ENCODE data around the gene GRM5. TPM values are rescaled to one million over a fixed set of nuclear protein-coding genes. Genes with fewer than 3 reads are reported as not detected.
A peak's percentile ranks its signal among the peaks of the same experiment; 100 is the strongest.
"Not testable (repeated sequence)": the region's sequence is repeated elsewhere in the genome, so short reads cannot be mapped to it uniquely, and the experiment has no call there.

The GRM5 gene
- polyA plus RNA-seq, 10 donors, result 0.04 to 0.12 (median 0.07) TPM; not detected in 6

DNA sequence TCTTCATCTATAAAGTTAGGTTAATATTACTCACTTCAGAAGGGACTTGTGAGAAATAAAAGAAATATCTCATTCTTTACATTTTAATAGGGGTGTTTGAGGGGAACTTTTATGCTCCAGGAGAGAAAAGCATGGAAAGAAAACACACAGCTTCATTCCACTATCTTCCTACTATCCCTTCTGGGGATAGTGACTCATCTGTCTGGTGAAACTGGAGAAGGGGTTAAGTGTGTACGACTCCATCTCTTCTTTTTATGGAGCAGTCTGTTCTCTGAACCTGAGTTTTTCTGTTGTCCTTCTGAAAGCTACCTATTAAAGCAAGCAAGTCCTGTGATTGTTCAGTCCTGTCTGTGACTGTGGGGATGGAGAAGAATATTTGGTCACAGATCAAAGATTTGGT is 227.6 kb downstream of the GRM5 start:
- peak in 1 of 3 donors; percentile 26 for DNase-seq

DNA sequence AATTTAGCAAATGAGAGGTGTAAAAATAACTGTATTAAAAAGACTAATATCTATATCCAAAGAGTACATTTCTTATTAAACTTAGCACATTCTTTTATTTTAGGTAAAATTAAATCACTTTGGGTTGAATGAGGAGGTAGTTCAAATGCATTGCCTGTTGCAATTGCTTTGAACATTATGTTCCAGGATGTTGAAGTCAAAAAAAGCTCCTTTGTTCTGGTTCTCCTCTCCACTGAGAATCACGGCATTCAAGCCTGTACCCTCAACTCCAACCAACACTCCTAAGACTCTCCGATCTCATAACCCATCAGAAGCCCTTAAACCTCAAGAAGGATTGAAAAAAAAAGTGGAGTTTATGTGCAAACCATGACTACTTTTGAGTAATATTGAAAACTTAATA is 230.1 kb downstream of the GRM5 start:
- DNase-seq, result not testable (repeated sequence)

DNA sequence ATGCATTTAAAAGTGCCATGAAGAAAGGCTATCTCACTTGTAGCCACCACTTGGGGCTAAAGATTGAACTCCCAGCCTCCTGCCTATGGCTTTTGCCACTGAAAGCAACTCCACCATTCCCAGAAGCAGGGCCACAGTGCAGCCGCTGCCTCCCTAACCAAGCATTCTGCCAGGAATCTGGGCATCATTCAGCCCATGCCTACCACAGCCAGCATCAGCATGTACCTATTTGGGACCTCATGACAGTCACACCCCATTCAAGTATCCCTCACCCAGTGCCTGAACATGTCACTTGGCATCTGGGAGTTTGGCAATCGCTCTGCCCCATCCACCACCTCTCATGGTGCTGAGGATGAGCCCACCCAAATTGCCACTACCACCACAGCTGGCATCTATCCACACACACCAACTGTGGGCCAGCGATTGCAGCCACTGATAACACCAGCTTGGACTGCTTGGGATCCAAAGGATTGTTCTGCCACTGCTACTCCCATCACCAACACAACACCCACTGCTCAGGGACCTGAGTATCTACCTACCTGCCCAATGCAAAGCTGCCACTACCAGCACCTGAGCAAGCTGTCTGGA is 234.4 kb downstream of the GRM5 start:
- DNase-seq, result no peak

DNA sequence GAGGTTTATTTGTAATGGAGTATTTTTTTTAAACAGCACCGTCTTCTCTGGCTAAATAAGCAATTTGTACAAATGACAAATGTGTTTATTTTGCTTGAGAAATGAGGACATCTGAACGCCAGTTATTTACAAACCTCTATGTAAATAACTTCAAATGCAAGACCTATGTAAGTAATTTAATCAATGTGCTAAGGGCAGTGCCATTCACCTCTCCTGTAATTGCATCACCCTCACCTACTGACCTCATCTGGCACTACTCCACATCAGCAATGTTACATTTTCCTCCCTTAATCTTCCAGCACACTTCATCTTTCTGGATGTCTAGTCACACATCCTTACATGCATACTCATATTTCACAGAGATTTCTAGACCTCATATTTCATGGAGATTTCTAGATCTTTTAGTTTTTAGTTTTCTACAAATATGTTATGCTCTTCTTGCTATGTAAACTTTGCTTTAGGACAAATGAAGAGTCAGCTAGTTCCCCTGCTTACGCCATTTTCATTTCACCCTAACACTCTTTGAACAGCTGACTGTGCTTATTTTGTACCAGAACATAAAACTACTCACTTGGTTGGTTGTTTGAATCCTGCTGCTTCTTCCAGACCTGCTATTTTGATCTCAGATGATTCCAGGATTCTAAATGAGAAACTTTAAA is 238.6 kb downstream of the GRM5 start:
- DNase-seq, result no peak

DNA sequence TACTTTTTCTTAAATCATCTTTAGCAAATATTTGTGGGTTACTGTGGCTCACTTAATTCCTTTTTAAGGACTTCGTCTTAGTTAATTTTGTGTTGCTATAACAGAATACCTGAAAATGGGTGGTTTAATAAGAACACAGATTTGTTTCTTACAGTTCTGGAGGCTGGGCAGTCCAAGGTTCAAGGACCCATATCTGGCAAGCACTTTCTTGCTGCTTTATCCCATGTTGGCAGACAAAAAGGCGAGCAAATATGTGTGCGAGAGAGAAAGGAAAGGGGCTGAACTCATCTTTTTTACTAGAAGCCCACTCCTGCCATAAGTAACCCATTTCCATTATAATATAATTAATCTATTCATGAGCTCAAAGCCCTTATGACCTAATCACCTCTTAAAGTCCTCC is 246.2 kb downstream of the GRM5 start:
- no peak for DNase-seq

DNA sequence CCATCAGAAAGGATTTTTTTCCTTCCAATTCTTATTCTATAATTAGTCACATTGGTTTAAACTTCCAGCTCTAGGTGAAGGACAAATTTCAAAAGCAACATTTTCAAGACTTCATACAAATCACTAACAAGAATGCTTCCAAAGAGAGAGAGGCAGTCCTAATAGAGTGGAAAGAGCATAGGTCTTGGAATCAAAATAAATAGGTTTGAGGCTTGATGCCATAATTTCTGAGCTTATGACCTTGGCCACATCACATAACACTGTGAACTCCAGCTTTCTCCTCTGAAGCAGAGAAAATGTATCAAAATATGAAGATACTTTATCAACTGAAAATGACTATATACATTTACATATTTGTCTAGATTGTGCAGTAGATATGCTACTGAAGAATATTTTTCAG is 246.8 kb downstream of the GRM5 start:
- DNase-seq, result no peak

DNA sequence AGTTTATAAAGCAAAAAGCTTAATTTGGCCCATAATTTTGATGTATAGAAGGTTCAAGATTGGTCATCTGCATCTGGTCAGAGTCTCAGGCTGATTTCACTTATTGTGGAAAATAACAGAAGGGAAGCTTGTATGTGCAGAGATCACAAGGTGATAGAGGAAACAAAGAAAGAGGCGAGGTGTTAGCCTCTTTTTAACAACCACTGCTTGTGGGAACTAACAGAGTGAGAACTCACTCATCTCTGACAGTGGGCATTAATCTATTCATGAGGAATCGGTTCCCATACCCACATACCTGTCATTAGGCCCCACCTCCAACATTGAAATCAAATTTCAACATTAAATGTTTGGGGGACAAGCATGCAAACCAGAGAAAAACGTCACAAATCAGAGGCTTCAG is 250.3 kb downstream of the GRM5 start:
- no peak for DNase-seq

DNA sequence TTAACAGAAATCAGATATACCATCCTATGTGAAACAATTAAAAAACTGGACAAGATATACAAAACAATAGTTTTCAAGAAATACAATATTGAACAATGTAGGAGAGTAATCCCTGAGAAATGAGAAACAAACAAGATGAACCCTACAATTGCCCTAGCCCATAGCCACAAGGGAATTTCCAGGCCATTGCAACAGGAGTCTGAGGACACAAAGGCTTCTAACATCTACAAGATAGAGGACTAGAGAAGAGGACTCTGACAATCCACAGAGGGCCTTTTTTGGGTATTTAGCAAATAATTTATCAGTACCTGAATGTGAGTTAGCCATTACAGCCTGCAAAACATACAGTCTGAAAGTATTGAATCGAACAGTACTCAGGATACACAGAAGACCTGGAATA is 251.7 kb downstream of the GRM5 start:
- no peak for DNase-seq

DNA sequence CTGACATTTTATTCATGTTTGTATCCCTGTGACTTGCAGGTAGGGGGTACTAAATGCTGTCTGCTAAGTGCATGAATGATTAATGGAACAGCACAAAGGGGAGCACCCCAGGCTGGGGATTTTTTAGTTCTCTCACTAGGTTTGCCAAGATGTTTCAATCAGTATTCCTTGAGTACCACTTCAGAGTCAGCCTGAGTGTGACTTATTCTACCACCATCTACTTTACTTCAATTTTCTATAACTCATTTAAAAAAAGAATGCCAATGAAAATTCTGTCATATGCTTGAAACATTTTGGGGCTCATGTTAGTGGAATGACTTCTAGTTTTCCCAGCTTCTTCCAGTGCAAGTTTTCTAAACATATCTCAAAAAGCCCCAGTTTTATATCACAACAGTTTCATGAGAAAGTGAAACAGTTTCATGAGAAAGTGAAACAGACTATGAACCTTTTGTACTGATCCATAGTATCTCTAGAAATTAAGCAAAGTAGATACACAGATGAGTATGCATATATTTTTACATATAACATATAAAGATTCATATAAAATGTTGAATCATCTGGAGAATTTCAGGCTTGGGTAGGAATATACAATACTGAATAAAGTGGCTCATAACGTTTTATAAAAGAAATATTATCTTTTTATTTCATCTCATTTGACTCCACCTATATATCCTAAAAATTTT is 252.4 kb downstream of the GRM5 start:
- DNase-seq, result no peak

DNA sequence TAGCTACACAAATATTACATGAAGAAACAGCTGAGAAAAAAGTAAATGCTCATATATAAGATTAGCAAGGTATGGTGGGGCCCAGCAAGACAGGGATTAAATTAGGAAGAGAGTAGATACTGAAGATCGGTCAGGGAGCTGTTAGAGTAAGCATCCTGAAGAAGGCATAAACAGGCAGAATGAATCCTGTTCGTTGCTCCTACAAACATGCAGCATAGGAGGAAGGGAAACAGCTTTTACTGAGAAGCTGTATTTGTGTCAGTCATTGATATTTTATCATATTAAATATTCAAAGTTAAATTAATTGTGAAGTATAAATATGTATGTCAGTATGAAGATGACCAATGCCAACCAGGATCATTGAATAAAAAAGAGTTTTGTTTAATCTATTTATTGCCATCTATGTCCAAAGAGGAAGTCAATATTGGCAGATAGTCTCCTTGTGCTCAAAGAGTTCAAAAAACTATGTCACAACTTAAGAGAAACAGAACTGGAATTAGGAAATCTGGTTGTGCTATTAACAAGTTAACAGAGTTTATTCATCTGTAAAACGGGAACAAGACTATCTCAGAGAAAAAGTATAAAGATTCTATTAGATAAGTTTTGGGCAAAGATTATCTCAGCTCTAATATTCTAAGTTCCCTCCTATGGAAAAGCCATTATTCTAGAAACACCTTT is 255.2 kb downstream of the GRM5 start:
- DNase-seq, result no peak

DNA sequence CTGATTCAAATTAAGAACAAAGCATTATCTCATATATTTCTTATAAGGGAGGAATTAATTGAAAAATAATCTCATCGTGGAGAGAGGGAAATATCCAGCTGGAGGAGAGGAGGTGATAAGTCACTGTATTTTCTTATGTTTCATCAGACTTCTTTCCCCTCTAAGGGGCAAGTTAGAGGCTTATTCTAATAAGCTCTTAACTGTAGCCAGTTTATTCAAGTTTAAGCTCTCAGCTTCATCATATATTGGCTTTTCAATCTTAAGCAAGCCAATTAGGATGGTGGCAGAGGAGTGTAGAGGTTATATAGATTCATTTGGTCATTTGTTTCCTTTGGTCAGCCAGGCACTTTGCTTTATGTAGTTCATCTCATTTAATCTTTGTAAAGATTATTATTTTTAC is 256.7 kb downstream of the GRM5 start:
- DNase-seq, result no peak

DNA sequence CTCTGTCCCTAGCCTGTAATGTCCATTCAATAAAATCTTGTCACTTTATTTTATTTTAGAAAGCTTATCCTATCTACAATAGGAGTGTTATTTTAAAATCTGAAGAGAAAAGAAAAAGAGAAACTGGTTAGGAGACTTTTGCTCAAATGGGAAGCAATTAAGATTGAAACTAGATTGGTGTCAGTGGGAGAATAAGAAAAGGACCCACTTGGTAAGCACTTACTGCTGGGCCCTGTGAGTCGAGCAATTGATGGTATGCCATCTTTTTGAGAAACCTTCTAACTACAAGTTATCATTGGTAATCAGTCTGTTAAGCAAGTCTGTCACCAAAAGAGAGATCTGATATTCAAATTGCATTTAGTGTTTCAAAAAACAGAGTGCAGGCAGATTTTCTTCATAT is 258.4 kb downstream of the GRM5 start:
- no peak for DNase-seq

DNA sequence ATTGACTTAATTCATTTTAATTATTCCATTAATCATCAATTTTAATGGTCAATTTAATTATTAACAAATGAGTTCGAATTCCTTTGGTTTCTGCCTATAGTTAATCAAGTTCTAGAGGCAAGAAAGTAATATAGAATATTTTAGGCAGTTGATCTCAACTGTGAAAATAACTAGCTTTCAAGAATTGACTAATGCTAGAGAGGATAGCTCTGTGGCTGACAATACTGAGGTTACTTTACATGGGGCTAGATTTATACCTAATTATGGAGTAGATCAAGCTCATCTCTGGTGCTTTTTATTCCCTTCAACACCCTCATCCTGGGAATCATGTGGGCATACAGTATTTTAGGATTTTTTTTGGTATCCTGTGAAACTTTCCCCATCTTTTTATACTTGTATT is 259.4 kb downstream of the GRM5 start:
- no peak for DNase-seq

DNA sequence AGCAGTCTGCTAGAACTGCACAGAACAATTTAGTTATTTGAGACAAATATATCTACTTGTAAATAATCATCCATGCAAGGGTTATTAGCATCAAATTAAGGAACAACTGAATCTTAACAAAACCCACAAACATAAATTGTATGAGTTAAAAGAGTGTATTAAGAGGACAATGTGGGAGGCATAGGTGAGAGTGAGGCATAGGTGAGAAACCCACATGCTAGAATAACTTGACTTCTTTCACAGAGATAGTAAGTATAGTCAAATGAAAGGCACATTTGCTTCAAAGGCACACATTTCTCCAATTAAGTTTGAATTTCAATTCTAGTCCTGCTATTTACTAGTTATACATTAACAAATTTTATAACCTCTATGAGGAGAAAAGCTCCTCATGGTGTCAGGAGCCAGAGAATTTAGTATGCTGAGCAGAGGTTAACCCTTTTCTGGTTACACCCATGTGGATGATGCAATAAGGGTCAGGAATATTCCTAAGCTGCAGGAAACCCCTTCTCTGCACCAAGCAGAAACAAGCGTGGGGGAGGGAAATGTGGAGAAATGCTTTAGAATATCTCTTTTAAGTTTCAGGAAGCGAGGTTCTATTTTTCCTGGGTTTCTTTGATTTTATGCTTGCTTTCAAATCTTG is 264.2 kb downstream of the GRM5 start:
- no peak for DNase-seq

DNA sequence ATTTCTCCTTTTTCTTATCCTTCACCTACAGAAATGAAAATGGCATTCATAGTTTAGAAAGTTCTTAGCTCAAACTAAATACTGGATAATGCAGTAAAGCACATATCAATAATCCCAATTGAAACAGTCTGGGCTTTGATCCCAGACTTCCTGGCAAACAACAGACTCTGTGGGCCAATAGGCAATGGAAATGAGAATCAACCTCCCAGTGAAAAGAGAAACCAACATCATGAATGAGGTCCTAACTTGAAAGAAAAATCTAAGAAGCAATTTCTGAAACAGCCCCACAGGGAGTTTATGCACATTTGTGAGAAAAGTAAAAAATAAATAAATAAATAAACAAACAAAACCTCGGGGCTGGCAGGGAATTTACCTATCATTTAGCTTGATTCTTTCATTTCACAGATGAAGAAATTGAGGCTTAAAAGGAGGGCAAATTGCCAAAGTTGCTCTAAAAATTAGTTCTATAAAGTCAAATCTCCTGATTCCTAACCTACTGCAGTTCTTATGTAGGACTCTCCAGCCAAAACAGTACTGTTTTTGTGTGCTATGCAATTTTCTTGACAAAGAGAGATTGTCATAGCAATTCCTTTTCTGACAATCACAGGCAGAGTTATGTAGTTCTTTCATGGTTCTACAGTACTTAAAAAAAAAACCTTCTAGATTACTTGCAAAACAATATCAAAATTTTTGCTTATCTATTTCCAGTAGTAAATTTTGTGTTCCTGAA is 265.8 kb downstream of the GRM5 start:
- peak; percentile 44 to 88 (median 83) for DNase-seq

DNA sequence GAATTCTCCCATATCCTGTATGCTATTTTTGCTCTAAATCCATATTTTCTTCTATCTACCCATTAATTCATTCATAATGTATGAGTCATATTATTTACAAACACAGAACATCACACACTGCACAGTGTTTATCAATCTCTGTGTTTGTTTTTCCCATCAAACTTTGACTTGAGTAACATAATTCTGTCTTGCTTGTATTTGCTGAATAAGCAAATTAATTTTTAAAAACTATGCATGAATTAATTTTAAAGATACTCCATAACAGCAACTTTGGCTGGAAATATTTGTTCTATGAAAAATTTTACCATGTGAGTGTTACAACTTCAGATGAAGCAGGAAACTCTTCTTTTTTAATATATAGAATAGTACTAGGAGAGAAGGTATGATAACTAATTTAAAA is 275.6 kb downstream of the GRM5 start:
- DNase-seq, result no peak

DNA sequence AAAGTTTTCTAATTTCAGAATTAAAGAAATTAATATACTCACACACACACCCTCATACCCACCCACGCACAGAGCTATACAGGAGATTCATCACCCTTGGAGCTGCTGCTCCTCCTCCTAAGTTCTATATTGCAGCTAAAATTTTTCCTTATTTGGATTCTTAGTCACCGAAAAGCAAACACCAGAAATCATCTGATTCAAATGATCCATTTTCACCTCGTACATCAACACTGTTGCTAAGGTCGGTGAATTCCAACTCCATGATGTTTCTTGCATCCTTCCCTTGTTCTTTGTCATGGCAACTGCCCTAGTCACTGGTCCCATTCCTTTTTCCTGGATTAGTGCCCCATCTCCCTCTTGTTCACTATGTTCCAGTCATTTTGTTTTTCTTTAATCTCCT is 286.2 kb downstream of the GRM5 start:
- peak in 1 of 3 donors; percentile 90 for DNase-seq

DNA sequence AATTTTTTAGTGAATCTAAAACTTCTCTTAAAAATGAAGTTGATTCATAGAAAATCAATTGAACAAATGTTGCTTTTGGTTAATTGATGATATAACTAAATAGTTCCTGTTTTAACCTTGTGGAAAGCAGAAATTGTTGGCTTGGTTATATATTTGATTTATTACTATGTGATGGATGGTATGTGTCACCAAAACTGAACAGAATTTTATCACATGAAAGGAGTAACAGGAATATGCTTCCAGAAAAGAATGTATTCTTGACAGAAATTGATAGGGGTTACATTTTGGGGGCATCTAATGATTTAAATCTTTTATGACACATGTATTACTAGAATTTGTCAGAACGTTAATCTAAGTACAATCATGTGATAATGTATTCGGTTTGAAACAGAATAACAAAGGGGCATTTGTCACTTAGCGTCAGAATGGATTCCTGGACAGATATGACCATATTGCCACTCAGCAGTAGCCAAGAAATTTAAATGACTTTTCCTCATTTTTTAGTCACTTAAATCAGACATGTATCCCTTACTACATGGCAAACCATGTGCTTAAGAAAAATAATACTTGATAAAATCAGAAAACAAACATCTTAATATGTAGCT is 295.2 kb downstream of the GRM5 start:
- no peak for DNase-seq

DNA sequence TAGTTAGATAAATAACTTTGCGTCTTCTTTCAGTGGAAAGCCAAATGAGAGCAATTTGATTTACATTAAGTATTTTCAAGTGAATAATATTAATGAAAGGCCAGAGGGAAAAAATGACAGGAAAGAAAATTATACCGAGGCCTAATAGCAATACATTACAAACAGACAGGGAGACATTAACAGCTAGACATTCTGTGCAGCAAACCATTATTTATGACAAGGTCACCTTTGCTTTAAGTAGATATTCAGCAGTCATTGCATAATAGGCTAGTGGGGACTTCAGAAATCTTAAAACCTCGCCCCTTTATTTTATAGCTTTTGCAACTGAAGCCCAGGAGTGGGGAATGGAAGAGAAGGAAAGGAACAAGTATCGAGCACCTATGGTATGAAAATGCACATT is 321.6 kb downstream of the GRM5 start:
- no peak for DNase-seq

DNA sequence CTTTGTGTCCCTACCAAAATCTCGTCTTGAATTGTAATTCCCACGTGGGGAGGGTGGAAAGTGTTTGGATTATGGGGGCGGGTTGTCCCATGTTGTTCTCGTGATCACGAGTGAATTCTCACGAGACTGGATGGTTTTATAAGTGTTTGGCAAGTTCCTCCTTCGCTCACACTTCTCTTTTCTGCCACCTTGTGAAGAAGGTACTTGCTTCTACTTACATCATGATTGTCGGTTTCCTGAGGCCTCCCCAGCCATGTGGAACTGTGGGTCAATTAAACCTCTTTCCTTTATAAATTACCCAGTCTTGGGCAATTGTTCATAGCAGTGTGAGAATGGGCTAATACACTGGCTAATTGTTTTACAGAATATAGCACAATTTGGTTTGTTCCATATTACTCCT is 326.3 kb downstream of the GRM5 start:
- DNase-seq, result no peak

DNA sequence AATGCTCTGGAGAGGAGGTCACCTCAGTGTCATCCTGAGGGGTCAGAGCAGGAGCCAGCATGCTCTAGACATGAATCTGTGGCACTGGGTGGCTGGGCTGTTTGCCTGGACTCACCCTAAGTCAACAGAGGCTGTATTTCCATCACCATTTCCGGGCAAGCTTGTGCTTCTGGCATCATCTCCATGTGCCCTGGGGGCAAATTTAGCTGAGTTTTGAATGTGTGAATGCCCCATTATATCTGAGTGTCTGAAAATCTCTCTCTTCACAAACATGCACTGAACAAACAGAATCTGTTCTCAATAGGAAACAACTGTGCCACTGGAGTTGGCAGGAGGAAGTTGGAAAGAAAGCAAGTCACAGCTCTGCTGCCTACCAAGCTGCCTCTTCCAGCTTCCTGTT is 356.2 kb downstream of the GRM5 start:
- DNase-seq, result no peak
